Uterus (tissue), 2 donors: Measurements from ENCODE around the gene GCNT3.

ENCODE experiments used
- CTCF ChIP-seq, 4 experiments: fragments of 200-600 bp in 2 of 4; fragments of 450-650 bp in 2 of 4; sonication (generic) in 2 of 4; IDR thresholded peaks; one replicate each; pipeline ENCODE4 v1.5.1; 2016 to 2019; ENCODE audit warnings: antibody characterized with exemption in 4 of 4, mild to moderate bottlenecking in 2 of 4, moderate library complexity in 1 of 4
- POLR2A ChIP-seq, 2 donors: fragments of 450-650 bp; IDR thresholded peaks; one replicate each; pipeline ENCODE4 v1.6.1; 2016; ENCODE audit warnings: antibody characterized with exemption in 2 of 2, mild to moderate bottlenecking in 1 of 2, moderate library complexity in 1 of 2

GRCh38 chr15:59594991-59595390 is 16.6 kb upstream of the GCNT3 start:
- TF ChIP-seq CTCF (IDR thresholded peaks at IDR 0.05) (no peak), POLR2A (IDR thresholded peaks at IDR 0.05) (no peak)
